HG02571 (cell line): ENCODE data around the gene DCLK2.

Experiments
- ATAC-seq: cut with Tn5 transposase; IDR thresholded peaks from one replicate; pipeline ENCODE4 v1.9.1; 2021; ENCODE audit warnings: mild to moderate bottlenecking, moderate library complexity; ENCODE audit not compliant: unreplicated experiment

Gene DCLK2

GRCh38 chr4:150115851-150116250 lies 37.6 kb downstream of the DCLK2 start:
- no peak for ATAC-seq

GRCh38 chr4:150116506-150116905 lies 38.3 kb downstream of the DCLK2 start:
- no peak for ATAC-seq

GRCh38 chr4:150117094-150117493 lies 38.8 kb downstream of the DCLK2 start:
- ATAC-seq, result no peak

GRCh38 chr4:150117629-150118028 lies 39.4 kb downstream of the DCLK2 start:
- no peak for ATAC-seq

GRCh38 chr4:150119492-150119891 lies 41.2 kb downstream of the DCLK2 start:
- ATAC-seq, result no peak

- no peak for ATAC-seq
Measured at GRCh38 chr4:150123087-150123486, 44.8 kb downstream of the DCLK2 start.

- no peak for ATAC-seq
Measured at GRCh38 chr4:150123796-150124677, 45.8 kb downstream of the DCLK2 start.

- ATAC-seq, result no peak
Measured at GRCh38 chr4:150126201-150126863, 48.1 kb downstream of the DCLK2 start.

- ATAC-seq, result no peak
Measured at GRCh38 chr4:150126864-150127203, 48.6 kb downstream of the DCLK2 start.

GRCh38 chr4:150127757-150128156 lies 49.5 kb downstream of the DCLK2 start:
- ATAC-seq, result no peak

GRCh38 chr4:150130933-150131332 lies 52.7 kb downstream of the DCLK2 start:
- no peak for ATAC-seq

GRCh38 chr4:150131581-150132228 lies 53.5 kb downstream of the DCLK2 start:
- no peak for ATAC-seq

- no peak for ATAC-seq
Measured at GRCh38 chr4:150133605-150134004, 55.4 kb downstream of the DCLK2 start.

GRCh38 chr4:150135134-150135772 lies 57.0 kb downstream of the DCLK2 start:
- ATAC-seq, result no peak

GRCh38 chr4:150136036-150136435 lies 57.8 kb downstream of the DCLK2 start:
- no peak for ATAC-seq

GRCh38 chr4:150136481-150136880 lies 58.2 kb downstream of the DCLK2 start:
- ATAC-seq, result no peak

- no peak for ATAC-seq
Measured at GRCh38 chr4:150139297-150139865, 61.1 kb downstream of the DCLK2 start.

GRCh38 chr4:150140774-150141400 lies 62.6 kb downstream of the DCLK2 start:
- ATAC-seq, result no peak

- no peak for ATAC-seq
Measured at GRCh38 chr4:150141756-150142155, 63.5 kb downstream of the DCLK2 start.

GRCh38 chr4:150142831-150143230 lies 64.6 kb downstream of the DCLK2 start:
- ATAC-seq, result no peak
